OCI-M2 (cell line): ENCODE measurements around the gene PRKCA.

ENCODE experiments used
- DNase-seq: peaks from one replicate; lab custom pipeline; 2025; ENCODE audit not compliant: unreplicated experiment; lab: John Stamatoyannopoulos, UW

The PRKCA gene

GRCh38 chr17:66817750-66818149 lies 515.3 kb downstream of the PRKCA start:
- no peak for DNase-seq

- no peak for DNase-seq
These were observed 517.1 kb downstream of the PRKCA start for GRCh38 chr17:66819466-66819865.

- DNase-seq: no peak
These were observed 519.6 kb downstream of the PRKCA start for GRCh38 chr17:66822009-66822408.

- no peak for DNase-seq
These were observed 524.4 kb downstream of the PRKCA start for GRCh38 chr17:66826856-66827255.

GRCh38 chr17:66829386-66829864 lies 527.0 kb downstream of the PRKCA start:
- DNase-seq: no peak

- no peak for DNase-seq
These were observed 527.5 kb downstream of the PRKCA start for GRCh38 chr17:66829883-66830282.

- DNase-seq: no peak
These were observed 528.0 kb downstream of the PRKCA start for GRCh38 chr17:66830451-66830850.

GRCh38 chr17:66831383-66832210 lies 529.2 kb downstream of the PRKCA start:
- DNase-seq: no peak

- DNase-seq: no peak
These were observed 530.8 kb downstream of the PRKCA start for GRCh38 chr17:66833201-66833600.

GRCh38 chr17:66834426-66834918 lies 532.1 kb downstream of the PRKCA start:
- DNase-seq: no peak

GRCh38 chr17:66834919-66835454 lies 532.6 kb downstream of the PRKCA start, which contains the start of gene CACNG5:
TSS of gene CACNG5 (plus strand) at chr17:66835117. CDS start at chr17:66877333, 42,216 bp downstream.
- DNase-seq: no peak

GRCh38 chr17:66835476-66835875 lies 533.1 kb downstream of the PRKCA start:
- DNase-seq: no peak

GRCh38 chr17:66836063-66837005 lies 533.9 kb downstream of the PRKCA start:
- DNase-seq: no peak

- DNase-seq: no peak
These were observed 534.8 kb downstream of the PRKCA start for GRCh38 chr17:66837226-66837625.

- no peak for DNase-seq
These were observed 535.7 kb downstream of the PRKCA start for GRCh38 chr17:66837885-66838665.

- DNase-seq: no peak
These were observed 537.2 kb downstream of the PRKCA start for GRCh38 chr17:66839616-66840015.

GRCh38 chr17:66840061-66840460 lies 537.6 kb downstream of the PRKCA start:
- DNase-seq: no peak

- no peak for DNase-seq
These were observed 538.9 kb downstream of the PRKCA start for GRCh38 chr17:66841328-66841727.

- DNase-seq: no peak
These were observed 539.3 kb downstream of the PRKCA start for GRCh38 chr17:66841744-66842143.

GRCh38 chr17:66842505-66842904 lies 540.1 kb downstream of the PRKCA start:
- no peak for DNase-seq
